ENCODE data around the gene SPAG16.

SPAG16 gene

DNA sequence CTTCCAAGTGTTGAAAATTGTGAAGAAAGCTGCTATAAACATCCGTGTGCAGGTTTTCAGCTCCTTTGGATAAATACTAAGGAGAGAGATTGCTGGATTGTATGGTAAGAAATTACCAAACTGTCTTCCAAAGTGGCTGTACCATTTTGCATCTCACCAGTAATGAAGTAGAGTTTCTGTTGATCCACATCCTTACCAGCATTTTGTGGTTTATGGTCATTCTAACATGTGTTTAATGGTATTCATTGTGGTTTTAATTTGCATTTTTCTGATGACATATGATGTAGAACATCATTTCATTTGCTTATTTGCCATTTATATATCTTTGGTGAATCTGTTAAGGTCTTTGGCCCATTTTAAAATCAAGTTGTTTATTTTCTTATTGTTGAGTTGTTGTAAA, 260.7 kb downstream of the SPAG16 start:
- TF ChIP-seq TAF1 (IDR thresholded peaks at IDR 0.05; ENCODE audit: borderline replicate concordance, insufficient read depth, low read length), result no peak
- TF ChIP-seq POLR2AphosphoS5 (IDR thresholded peaks at IDR 0.05; ENCODE audit: low read depth, low read length), result no peak
- TF ChIP-seq SIN3A (IDR thresholded peaks at IDR 0.05; ENCODE audit: borderline replicate concordance, insufficient read depth, low read length), result no peak
- TF ChIP-seq, protein P1, sequence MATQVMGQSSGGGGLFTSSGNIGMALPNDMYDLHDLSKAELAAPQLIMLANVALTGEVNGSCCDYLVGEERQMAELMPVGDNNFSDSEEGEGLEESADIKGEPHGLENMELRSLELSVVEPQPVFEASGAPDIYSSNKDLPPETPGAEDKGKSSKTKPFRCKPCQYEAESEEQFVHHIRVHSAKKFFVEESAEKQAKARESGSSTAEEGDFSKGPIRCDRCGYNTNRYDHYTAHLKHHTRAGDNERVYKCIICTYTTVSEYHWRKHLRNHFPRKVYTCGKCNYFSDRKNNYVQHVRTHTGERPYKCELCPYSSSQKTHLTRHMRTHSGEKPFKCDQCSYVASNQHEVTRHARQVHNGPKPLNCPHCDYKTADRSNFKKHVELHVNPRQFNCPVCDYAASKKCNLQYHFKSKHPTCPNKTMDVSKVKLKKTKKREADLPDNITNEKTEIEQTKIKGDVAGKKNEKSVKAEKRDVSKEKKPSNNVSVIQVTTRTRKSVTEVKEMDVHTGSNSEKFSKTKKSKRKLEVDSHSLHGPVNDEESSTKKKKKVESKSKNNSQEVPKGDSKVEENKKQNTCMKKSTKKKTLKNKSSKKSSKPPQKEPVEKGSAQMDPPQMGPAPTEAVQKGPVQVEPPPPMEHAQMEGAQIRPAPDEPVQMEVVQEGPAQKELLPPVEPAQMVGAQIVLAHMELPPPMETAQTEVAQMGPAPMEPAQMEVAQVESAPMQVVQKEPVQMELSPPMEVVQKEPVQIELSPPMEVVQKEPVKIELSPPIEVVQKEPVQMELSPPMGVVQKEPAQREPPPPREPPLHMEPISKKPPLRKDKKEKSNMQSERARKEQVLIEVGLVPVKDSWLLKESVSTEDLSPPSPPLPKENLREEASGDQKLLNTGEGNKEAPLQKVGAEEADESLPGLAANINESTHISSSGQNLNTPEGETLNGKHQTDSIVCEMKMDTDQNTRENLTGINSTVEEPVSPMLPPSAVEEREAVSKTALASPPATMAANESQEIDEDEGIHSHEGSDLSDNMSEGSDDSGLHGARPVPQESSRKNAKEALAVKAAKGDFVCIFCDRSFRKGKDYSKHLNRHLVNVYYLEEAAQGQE (IDR thresholded peaks at IDR 0.05; ENCODE audit: insufficient read depth in 1 of 2, low read depth in 2 of 2, low read length in 2 of 2), result no peak
- no peak for TF ChIP-seq FOXP2 (optimal IDR thresholded peaks at IDR 0.05; ENCODE audit: borderline replicate concordance, extremely low read depth, extremely low read length, insufficient read depth)

DNA sequence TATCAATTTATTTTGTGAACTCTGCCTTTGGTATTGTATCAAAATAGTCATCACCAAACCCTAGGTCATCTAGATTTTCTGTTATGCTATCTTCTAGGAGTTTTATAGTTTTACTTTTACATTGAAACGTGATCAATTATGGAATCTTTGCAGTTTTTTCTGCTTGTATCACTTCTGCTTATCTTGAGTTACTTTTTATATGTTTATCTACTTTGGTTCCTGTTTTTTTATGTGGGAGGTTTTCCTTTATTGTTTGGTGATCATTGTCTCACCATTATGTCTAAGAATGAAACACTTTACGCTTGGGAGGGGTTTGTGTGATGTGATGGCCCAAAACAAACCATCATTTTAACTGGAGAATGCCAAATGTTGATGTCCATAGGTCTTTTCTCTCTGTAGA, 261.2 kb downstream of the SPAG16 start:
- TF ChIP-seq FOXP2 (optimal IDR thresholded peaks at IDR 0.05; ENCODE audit: borderline replicate concordance, extremely low read depth, extremely low read length, insufficient read depth) (no peak), SIN3A (IDR thresholded peaks at IDR 0.05; ENCODE audit: borderline replicate concordance, insufficient read depth, low read length) (no peak), TAF1 (IDR thresholded peaks at IDR 0.05; ENCODE audit: borderline replicate concordance, insufficient read depth, low read length) (no peak), POLR2AphosphoS5 (IDR thresholded peaks at IDR 0.05; ENCODE audit: low read depth, low read length) (no peak)
- TF ChIP-seq, protein P1 (IDR thresholded peaks at IDR 0.05; ENCODE audit: insufficient read depth in 1 of 2, low read depth in 2 of 2, low read length in 2 of 2), result no peak

DNA sequence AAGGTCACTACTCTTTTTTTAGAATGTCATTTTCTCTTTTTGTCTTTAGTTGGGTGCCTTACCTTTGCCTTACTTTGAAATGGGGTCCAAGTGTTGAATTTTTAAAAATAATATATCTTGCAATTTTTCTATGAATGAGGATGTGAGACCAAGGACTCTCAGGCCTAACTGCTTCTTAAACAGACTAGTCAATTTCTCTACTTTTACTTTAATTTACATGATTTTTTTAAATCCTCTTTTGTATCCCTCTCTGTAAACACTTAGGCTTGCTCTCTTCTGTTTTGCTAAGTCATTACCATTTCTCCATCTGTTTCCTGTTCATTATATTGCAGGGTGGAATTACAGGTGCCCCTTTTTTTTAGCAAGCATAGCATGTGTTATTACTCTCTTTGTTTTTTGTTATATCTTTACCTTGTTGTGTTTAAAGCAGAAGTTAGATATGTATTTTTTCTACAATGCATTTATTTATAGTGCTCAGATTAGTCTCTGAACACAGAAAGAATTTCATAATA, 261.8 kb downstream of the SPAG16 start:
- TF ChIP-seq POLR2AphosphoS5 (IDR thresholded peaks at IDR 0.05; ENCODE audit: low read depth, low read length), result no peak
- TF ChIP-seq, protein P1 (IDR thresholded peaks at IDR 0.05; ENCODE audit: insufficient read depth in 1 of 2, low read depth in 2 of 2, low read length in 2 of 2), result no peak
- no peak for TF ChIP-seq TAF1 (IDR thresholded peaks at IDR 0.05; ENCODE audit: borderline replicate concordance, insufficient read depth, low read length)
- no peak for TF ChIP-seq FOXP2 (optimal IDR thresholded peaks at IDR 0.05; ENCODE audit: borderline replicate concordance, extremely low read depth, extremely low read length, insufficient read depth)
- no peak for TF ChIP-seq SIN3A (IDR thresholded peaks at IDR 0.05; ENCODE audit: borderline replicate concordance, insufficient read depth, low read length)

DNA sequence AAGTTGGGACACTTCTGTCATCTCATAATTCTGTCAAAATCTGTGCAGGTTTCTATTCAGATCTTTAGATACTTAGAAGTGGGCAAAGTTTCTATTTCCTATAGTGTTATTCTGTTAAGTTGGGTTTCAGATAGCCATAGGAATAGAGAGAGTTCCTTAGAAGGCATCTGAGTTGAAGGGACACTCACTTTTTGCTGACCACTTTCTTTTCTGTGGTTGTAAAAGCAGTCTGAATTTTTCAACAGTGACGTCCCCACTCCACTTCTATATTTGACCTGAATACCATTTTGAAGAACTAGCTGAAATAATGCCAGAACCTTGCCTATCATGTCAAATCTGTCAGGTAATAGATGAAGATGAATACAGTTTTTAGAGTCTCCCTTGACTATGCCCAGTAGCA, 267.3 kb downstream of the SPAG16 start:
- TF ChIP-seq FOXP2 (optimal IDR thresholded peaks at IDR 0.05; ENCODE audit: borderline replicate concordance, extremely low read depth, extremely low read length, insufficient read depth), result no peak
- TF ChIP-seq, protein P1 (IDR thresholded peaks at IDR 0.05; ENCODE audit: insufficient read depth in 1 of 2, low read depth in 2 of 2, low read length in 2 of 2), result no peak
- no peak for TF ChIP-seq SIN3A (IDR thresholded peaks at IDR 0.05; ENCODE audit: borderline replicate concordance, insufficient read depth, low read length)
- TF ChIP-seq POLR2AphosphoS5 (IDR thresholded peaks at IDR 0.05; ENCODE audit: low read depth, low read length), result no peak
- TF ChIP-seq TAF1 (IDR thresholded peaks at IDR 0.05; ENCODE audit: borderline replicate concordance, insufficient read depth, low read length), result no peak

DNA sequence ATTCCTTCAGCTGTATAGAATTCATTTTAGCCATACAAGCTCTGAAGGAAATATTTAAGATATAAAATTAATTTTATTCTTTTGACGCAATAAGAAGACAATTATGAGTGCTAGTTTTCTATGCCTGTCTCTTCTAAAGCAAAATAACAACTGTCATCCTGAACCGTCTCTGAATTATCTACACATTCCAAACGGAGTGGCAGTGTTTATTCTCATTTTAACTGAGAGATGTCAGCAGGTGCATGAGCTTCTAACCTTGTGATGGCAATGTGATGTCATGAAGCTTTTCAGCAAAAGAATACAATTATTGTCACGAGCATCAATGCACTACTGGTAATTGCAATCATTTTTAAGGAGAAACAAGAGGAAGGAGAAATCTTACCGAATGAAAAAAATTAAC, 274.8 kb downstream of the SPAG16 start:
- TF ChIP-seq, protein P1 (IDR thresholded peaks at IDR 0.05; ENCODE audit: insufficient read depth in 1 of 2, low read depth in 2 of 2, low read length in 2 of 2), result no peak
